ENCODE data around the gene ZBTB7C.

DNA sequence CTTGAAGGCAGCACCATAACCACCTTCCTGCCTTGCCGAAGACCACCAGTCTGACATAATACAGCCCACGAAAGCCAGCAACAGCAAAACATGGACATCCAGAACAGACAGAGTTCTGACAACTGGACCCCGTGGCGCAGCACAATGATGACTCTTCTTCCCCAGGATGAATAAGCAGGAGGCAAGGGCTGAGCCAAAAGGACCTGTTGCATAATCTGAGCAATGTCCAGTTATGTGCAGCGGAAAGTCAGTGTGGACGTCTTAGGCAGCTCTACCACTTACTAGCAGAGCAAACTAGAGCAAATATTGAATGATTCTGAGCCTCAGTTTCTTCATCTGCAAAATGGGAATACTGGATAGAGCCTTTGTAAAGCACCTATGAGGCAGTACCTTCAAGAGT lies 225.1 kb downstream of the ZBTB7C start:
- TF ChIP-seq, protein P1, sequence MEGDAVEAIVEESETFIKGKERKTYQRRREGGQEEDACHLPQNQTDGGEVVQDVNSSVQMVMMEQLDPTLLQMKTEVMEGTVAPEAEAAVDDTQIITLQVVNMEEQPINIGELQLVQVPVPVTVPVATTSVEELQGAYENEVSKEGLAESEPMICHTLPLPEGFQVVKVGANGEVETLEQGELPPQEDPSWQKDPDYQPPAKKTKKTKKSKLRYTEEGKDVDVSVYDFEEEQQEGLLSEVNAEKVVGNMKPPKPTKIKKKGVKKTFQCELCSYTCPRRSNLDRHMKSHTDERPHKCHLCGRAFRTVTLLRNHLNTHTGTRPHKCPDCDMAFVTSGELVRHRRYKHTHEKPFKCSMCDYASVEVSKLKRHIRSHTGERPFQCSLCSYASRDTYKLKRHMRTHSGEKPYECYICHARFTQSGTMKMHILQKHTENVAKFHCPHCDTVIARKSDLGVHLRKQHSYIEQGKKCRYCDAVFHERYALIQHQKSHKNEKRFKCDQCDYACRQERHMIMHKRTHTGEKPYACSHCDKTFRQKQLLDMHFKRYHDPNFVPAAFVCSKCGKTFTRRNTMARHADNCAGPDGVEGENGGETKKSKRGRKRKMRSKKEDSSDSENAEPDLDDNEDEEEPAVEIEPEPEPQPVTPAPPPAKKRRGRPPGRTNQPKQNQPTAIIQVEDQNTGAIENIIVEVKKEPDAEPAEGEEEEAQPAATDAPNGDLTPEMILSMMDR (IDR thresholded peaks at IDR 0.05; ENCODE audit: insufficient read depth, low read length, poor library complexity, severe bottlenecking) = no peak
- TF ChIP-seq EZH2phosphoT487 (conservative IDR thresholded peaks at IDR 0.05; ENCODE audit: low read length) = no peak

All from SU-DHL-6 (cell line).